ENCODE measurements around the gene VEGFC. TPM values are rescaled to one million over a fixed set of nuclear protein-coding genes. Genes with fewer than 3 reads are reported as not detected.

The VEGFC gene
- total RNA-seq, 2 donors from 2014 or later: 0.60 to 0.95 TPM

GRCh38 chr4:176758323-176758722, 34.4 kb downstream of the VEGFC start:
- H3K36me3 Mint-ChIP-seq (ENCODE audit: low read depth): no peaks in the 10 kb centered on the region
- DNase-seq: no peak
- TF ChIP-seq CTCF (conservative IDR thresholded peaks at IDR 0.05): no peak
- H3K27me3 Mint-ChIP-seq (ENCODE audit: insufficient read depth): no peaks in the 10 kb centered on the region
- H3K9ac ChIP-seq (ENCODE audit: extremely low read depth, low read length, poor library complexity, severe bottlenecking): no peak overlapping the region
- H3K9me3 Mint-ChIP-seq: no peaks in the 10 kb centered on the region
- H3K27ac Mint-ChIP-seq: no peak overlapping the region
- H3K36me3 ChIP-seq (ENCODE audit: control insufficient read depth, insufficient read depth, low read length): no peaks in the 10 kb centered on the region
- H3K4me3 Mint-ChIP-seq: no peak overlapping the region
- H3K27me3 ChIP-seq (ENCODE audit: control insufficient read depth, insufficient read depth, low read length, poor library complexity, severe bottlenecking): no peaks in the 10 kb centered on the region
- 83 to 88% methylated on average over 1 to 4 of the region's 4 CpGs for WGBS, 2 experiments (ENCODE audit: insufficient coverage in 1 of 2, insufficient read length in 1 of 2)
- no peaks in the 10 kb centered on the region for H3K9me3 ChIP-seq (ENCODE audit: control insufficient read depth, low read length)
- no peak overlapping the region for H3K4me3 ChIP-seq (ENCODE audit: low read length)
- no peaks in the 10 kb centered on the region for H3K4me1 ChIP-seq (ENCODE audit: control insufficient read depth, insufficient read depth, low read length)
- H3K4me1 Mint-ChIP-seq: no peaks in the 10 kb centered on the region
- H3K27ac ChIP-seq (ENCODE audit: low read depth, low read length): no peak overlapping the region

GRCh38 chr4:176755613-176756012, 37.1 kb downstream of the VEGFC start:
- Histone ChIP-seq H3K27me3 (ENCODE audit: control insufficient read depth, insufficient read depth, low read length, poor library complexity, severe bottlenecking) (no peaks in the 10 kb centered on the region), H3K36me3 (ENCODE audit: control insufficient read depth, insufficient read depth, low read length) (no peaks in the 10 kb centered on the region), H3K27ac (ENCODE audit: low read depth, low read length) (no peak overlapping the region), H3K4me1 (ENCODE audit: control insufficient read depth, insufficient read depth, low read length) (no peaks in the 10 kb centered on the region), H3K4me3 (ENCODE audit: low read length) (no peak overlapping the region), H3K9ac (ENCODE audit: extremely low read depth, low read length, poor library complexity, severe bottlenecking) (no peak overlapping the region), H3K9me3 (ENCODE audit: control insufficient read depth, low read length) (no peaks in the 10 kb centered on the region)
- Mint-ChIP-seq H3K36me3 (ENCODE audit: low read depth) (no peaks in the 10 kb centered on the region), H3K4me3 (no peak overlapping the region), H3K27me3 (ENCODE audit: insufficient read depth) (no peaks in the 10 kb centered on the region), H3K27ac (no peak overlapping the region), H3K9me3 (no peaks in the 10 kb centered on the region), H3K4me1 (no peaks in the 10 kb centered on the region)
- TF ChIP-seq CTCF (conservative IDR thresholded peaks at IDR 0.05): no peak
- WGBS, 2 experiments (ENCODE audit: insufficient coverage in 1 of 2, insufficient read length in 1 of 2): 73 to 100% methylated on average over 1 of the region's 2 CpGs
- DNase-seq: no peak

- no peak for TF ChIP-seq CTCF (conservative IDR thresholded peaks at IDR 0.05)
- H3K9ac ChIP-seq (ENCODE audit: extremely low read depth, low read length, poor library complexity, severe bottlenecking): no peak overlapping the region
- no peaks in the 10 kb centered on the region for H3K36me3 ChIP-seq (ENCODE audit: control insufficient read depth, insufficient read depth, low read length)
- no peak overlapping the region for H3K4me3 Mint-ChIP-seq
- DNase-seq: no peak
- no peak overlapping the region for H3K4me3 ChIP-seq (ENCODE audit: low read length)
- H3K9me3 ChIP-seq (ENCODE audit: control insufficient read depth, low read length): no peaks in the 10 kb centered on the region
- no peaks in the 10 kb centered on the region for H3K36me3 Mint-ChIP-seq (ENCODE audit: low read depth)
- H3K4me1 ChIP-seq (ENCODE audit: control insufficient read depth, insufficient read depth, low read length): no peaks in the 10 kb centered on the region
- H3K27ac ChIP-seq (ENCODE audit: low read depth, low read length): no peak overlapping the region
- no peaks in the 10 kb centered on the region for H3K4me1 Mint-ChIP-seq
- no peaks in the 10 kb centered on the region for H3K27me3 Mint-ChIP-seq (ENCODE audit: insufficient read depth)
- H3K27me3 ChIP-seq (ENCODE audit: control insufficient read depth, insufficient read depth, low read length, poor library complexity, severe bottlenecking): no peaks in the 10 kb centered on the region
- 91 to 100% methylated on average over 1 to 2 of the region's 2 CpGs for WGBS, 2 experiments (ENCODE audit: insufficient coverage in 1 of 2, insufficient read length in 1 of 2)
- no peaks in the 10 kb centered on the region for H3K9me3 Mint-ChIP-seq
- no peak overlapping the region for H3K27ac Mint-ChIP-seq
Measured at GRCh38 chr4:176755001-176755400, 37.7 kb downstream of the VEGFC start.
